Measurements from ENCODE around the gene MTHFR.
A peak's percentile ranks its signal among the peaks of the same experiment; 100 is the strongest.

Gene MTHFR

GRCh38 chr1:11831945-11832725 is 26.4 kb upstream of the MTHFR start:
- DNase-seq: no peak

GRCh38 chr1:11828511-11828910 is 22.7 kb upstream of the MTHFR start:
- no peak for DNase-seq

GRCh38 chr1:11826946-11827345 is 21.2 kb upstream of the MTHFR start:
- DNase-seq: no peak

- DNase-seq: no peak
These were observed 19.4 kb upstream of the MTHFR start for GRCh38 chr1:11825131-11825530.

GRCh38 chr1:11823366-11824137 is 17.8 kb upstream of the MTHFR start:
- peak; percentile 14 for DNase-seq

- no peak for DNase-seq
These were observed 16.3 kb upstream of the MTHFR start for GRCh38 chr1:11822091-11822490.

GRCh38 chr1:11817192-11817591 is 11.4 kb upstream of the MTHFR start:
- peak; percentile 10 for DNase-seq

GRCh38 chr1:11813021-11813420 is 7.3 kb upstream of the MTHFR start:
- DNase-seq: peak; percentile 8

- peak; percentile 5 for DNase-seq
These were observed 1.4 kb upstream of the MTHFR start for GRCh38 chr1:11807133-11807532.

- DNase-seq: peak; percentile 64
These were observed 658 bp upstream of the MTHFR start for GRCh38 chr1:11806307-11806936.

- peak; percentile 68 for DNase-seq
These were observed 920 bp downstream of the MTHFR start for GRCh38 chr1:11804666-11805421.

- peak; percentile 30 for DNase-seq
These were observed 1.7 kb downstream of the MTHFR start for GRCh38 chr1:11803924-11804665.

- peak; percentile 90 for DNase-seq
These were observed 2.5 kb downstream of the MTHFR start for GRCh38 chr1:11802973-11803885.

GRCh38 chr1:11802616-11802972 is 3.2 kb downstream of the MTHFR start:
- DNase-seq: peak; percentile 62

GRCh38 chr1:11800756-11801433 is 4.9 kb downstream of the MTHFR start:
- DNase-seq: peak; percentile 58

- no peak for DNase-seq
These were observed 5.4 kb downstream of the MTHFR start for GRCh38 chr1:11800391-11800755.

- DNase-seq: peak; percentile 43
These were observed 5.9 kb downstream of the MTHFR start for GRCh38 chr1:11799896-11800295.

- peak; percentile 22 for DNase-seq
These were observed 6.7 kb downstream of the MTHFR start for GRCh38 chr1:11799099-11799498.

- peak; percentile 37 for DNase-seq
These were observed 8.1 kb downstream of the MTHFR start for GRCh38 chr1:11797525-11798216.

Data from activated effector memory CD4-positive, alpha-beta T cell treated with anti-CD3 and anti-CD28 coated beads, Interleukin-2, amount 50 U/mL, for 16 hours (primary cell).